CD14-positive monocyte (primary cell): ENCODE data around the gene PARL. TPM values are rescaled to one million over a fixed set of nuclear protein-coding genes. Genes with fewer than 3 reads are reported as not detected.

Source experiments
- DNase-seq, 3 donors: peaks; one replicate each; pipeline ENCODE4 v3.0.0-alpha.2; 2011 to 2022
- H2AFZ ChIP-seq: 2 replicates; pipeline ENCODE4 v1.6.0; 2012; ENCODE audit warnings: mild to moderate bottlenecking, low read depth, low read length, inconsistent platforms; ENCODE audit not compliant: insufficient read depth, poor library complexity, severe bottlenecking
- H3K27ac ChIP-seq, 2 donors: 1 replicate in 1 of 2; 2 replicates in 1 of 2; pipeline ENCODE4 v1.5.1; 2012 to 2013; ENCODE audit warnings: low read length in 2 of 2, control low read depth in 1 of 2, inconsistent platforms in 1 of 2, low read depth in 1 of 2, mild to moderate bottlenecking in 1 of 2
- H3K27me3 ChIP-seq, 2 donors: one replicate each; pipeline versions ENCODE4 v1.6.0 to v1.6.1; 2011 to 2013; ENCODE audit warnings: low read length in 2 of 2; ENCODE audit not compliant: control insufficient read depth in 2 of 2, insufficient read depth in 2 of 2
- H3K36me3 ChIP-seq, 2 donors: replicated peaks in 1 of 2; 1 replicate in 1 of 2; 2 replicates in 1 of 2; pipeline versions ENCODE4 v1.5.1 to v1.6.1; 2012 to 2013; ENCODE audit warnings: low read length in 2 of 2, control low read depth in 1 of 2, inconsistent platforms in 1 of 2, mild to moderate bottlenecking in 1 of 2; ENCODE audit not compliant: insufficient read depth in 2 of 2, control insufficient read depth in 1 of 2
- H3K4me1 ChIP-seq, 2 donors: 1 replicate in 1 of 2; 2 replicates in 1 of 2; pipeline versions ENCODE4 v1.5.1 to v1.6.1; 2012 to 2013; ENCODE audit warnings: low read length in 2 of 2, control low read depth in 1 of 2, inconsistent platforms in 1 of 2, mild to moderate bottlenecking in 1 of 2, moderate library complexity in 1 of 2; ENCODE audit not compliant: insufficient read depth in 2 of 2, control insufficient read depth in 1 of 2
- H3K4me2 ChIP-seq: replicated peaks from 2 replicates; pipeline ENCODE3; 2012; ENCODE audit warnings: low read length, moderate library complexity, mild to moderate bottlenecking; ENCODE audit not compliant: poor library complexity, severe bottlenecking; ENCODE audit errors: extremely low read depth
- H3K4me3 ChIP-seq, 3 experiments: fragments of 200-600 bp in 1 of 3; sonication (generic) in 1 of 3; replicated peaks in 1 of 3; 1 replicate in 2 of 3; 2 replicates in 1 of 3; pipeline ENCODE4 v1.5.1; 2011 to 2013; ENCODE audit warnings: low read length in 3 of 3, mild to moderate bottlenecking in 3 of 3, control low read depth in 2 of 3, low read depth in 2 of 3, inconsistent platforms in 1 of 3, moderate library complexity in 1 of 3
- H3K79me2 ChIP-seq: 2 replicates; pipeline ENCODE4 v1.6.0; 2012; ENCODE audit warnings: mild to moderate bottlenecking, control low read depth, inconsistent platforms, low read length, moderate library complexity; ENCODE audit not compliant: insufficient read depth
- H3K9ac ChIP-seq: 2 replicates; pipeline ENCODE4 v1.6.0; 2017; ENCODE audit warnings: low read length, mild to moderate bottlenecking; ENCODE audit not compliant: insufficient read depth, poor library complexity, severe bottlenecking
- H3K9me3 ChIP-seq, 2 donors: replicated peaks in 1 of 2; 1 replicate in 1 of 2; 2 replicates in 1 of 2; pipeline versions ENCODE4 v1.5.1 to v1.6.1; 2012 to 2013; ENCODE audit warnings: low read length in 2 of 2, control low read depth in 1 of 2; ENCODE audit not compliant: control insufficient read depth in 1 of 2, insufficient read depth in 1 of 2
- H4K20me1 ChIP-seq: 2 replicates; pipeline ENCODE4 v1.6.0; 2012; ENCODE audit warnings: mild to moderate bottlenecking, low read length, control low read depth, moderate library complexity; ENCODE audit not compliant: insufficient read depth
- H3K27ac Mint-ChIP-seq, 7 donors: one replicate each; pipeline ENCODE4 v1.8.0; 2020; ENCODE audit warnings: mild to moderate bottlenecking in 7 of 7, mixed read lengths in 7 of 7, moderate library complexity in 6 of 7, inconsistent platforms in 2 of 7
- H3K27me3 Mint-ChIP-seq, 3 donors: one replicate each; pipeline ENCODE4 v1.8.0; 2021 to 2022; ENCODE audit warnings: low read depth in 3 of 3, mild to moderate bottlenecking in 3 of 3, mixed read lengths in 3 of 3, moderate library complexity in 3 of 3, inconsistent platforms in 1 of 3
- H3K36me3 Mint-ChIP-seq, 2 donors: one replicate each; pipeline ENCODE4 v1.8.0; 2020; ENCODE audit warnings: mixed read lengths in 2 of 2, inconsistent platforms in 1 of 2, mild to moderate bottlenecking in 1 of 2
- H3K4me1 Mint-ChIP-seq: one replicate; pipeline ENCODE4 v1.8.0; 2020; ENCODE audit warnings: mild to moderate bottlenecking, mixed read lengths
- H3K4me3 Mint-ChIP-seq, 2 donors: one replicate each; pipeline ENCODE4 v1.8.0; 2020; ENCODE audit warnings: mild to moderate bottlenecking in 2 of 2, mixed read lengths in 2 of 2, moderate library complexity in 1 of 2
- H3K9me3 Mint-ChIP-seq, 7 donors: one replicate each; pipeline ENCODE4 v1.8.0; 2020 to 2022; ENCODE audit warnings: mixed read lengths in 7 of 7, mild to moderate bottlenecking in 6 of 7, moderate library complexity in 6 of 7, inconsistent platforms in 2 of 7
- WGBS: methylation state at CpG from one replicate; pipeline ENCODE4 v1.1.5; 2013; ENCODE audit warnings: missing lambda C conversion rate; ENCODE audit not compliant: insufficient coverage; 5-methylcytosine and 5-hydroxymethylcytosine counted together
- intact Hi-C, 2 donors: fragments of 100-400 bp; cut with micrococcal nuclease; formaldehyde crosslinking; loops; one replicate each; pipeline versions ENCODE4 v1.15.0 to v1.15.1; 2023
- polyA minus RNA-seq: library from RNA; depleted of rRNA, polyadenylated mRNA; stranded (reverse); fragments of >200 nt; gene quantifications from 2 replicates; pipeline ENCODE4 v1.2.3, GENCODE V29; 2012
- polyA plus RNA-seq, 3 donors: library from polyadenylated mRNA; depleted of rRNA in 1 of 3; unstranded in 2 of 3; stranded (reverse) in 1 of 3; fragments of 300-500 nt in 2 of 3; fragments of >200 nt in 1 of 3; fragmentation: Illumina TruSeq in 2 of 3; gene quantifications; 1 replicate in 2 of 3; 2 replicates in 1 of 3; pipeline ENCODE4 v1.2.3, GENCODE V29; 2012 to 2021
- total RNA-seq, 12 experiments: library from RNA in 1 of 12; stranded (reverse) in 1 of 12; fragments of 120-200 nt in 1 of 12; gene quantifications; one replicate each; pipeline ENCODE4 v1.2.4 and lab custom pipeline; 2013 to 2026; ENCODE audit warnings: mixed read lengths in 6 of 12, inconsistent platforms in 1 of 12
- TF ChIP-seq, protein P1 (sequence below): fragments of 200-600 bp; IDR thresholded peaks from one replicate; pipeline ENCODE4 v1.8.0; 2022; ENCODE audit warnings: antibody characterized with exemption, mild to moderate bottlenecking

The PARL gene, protein sequence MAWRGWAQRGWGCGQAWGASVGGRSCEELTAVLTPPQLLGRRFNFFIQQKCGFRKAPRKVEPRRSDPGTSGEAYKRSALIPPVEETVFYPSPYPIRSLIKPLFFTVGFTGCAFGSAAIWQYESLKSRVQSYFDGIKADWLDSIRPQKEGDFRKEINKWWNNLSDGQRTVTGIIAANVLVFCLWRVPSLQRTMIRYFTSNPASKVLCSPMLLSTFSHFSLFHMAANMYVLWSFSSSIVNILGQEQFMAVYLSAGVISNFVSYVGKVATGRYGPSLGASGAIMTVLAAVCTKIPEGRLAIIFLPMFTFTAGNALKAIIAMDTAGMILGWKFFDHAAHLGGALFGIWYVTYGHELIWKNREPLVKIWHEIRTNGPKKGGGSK
- total RNA-seq (2013) = 97.4 TPM
- polyA plus RNA-seq = 100 to 1,000 TPM in 2 of 3 donors, 10 to 100 TPM in 1; 65.6 to 196 (median 155) TPM
- 19.7 and 31.6 TPM in 2 replicates for polyA minus RNA-seq
- 1.3 to 6.1 (median 3.6) reads per million in 11 experiments for total RNA-seq (lab: John Stamatoyannopoulos, UW)

DNA sequence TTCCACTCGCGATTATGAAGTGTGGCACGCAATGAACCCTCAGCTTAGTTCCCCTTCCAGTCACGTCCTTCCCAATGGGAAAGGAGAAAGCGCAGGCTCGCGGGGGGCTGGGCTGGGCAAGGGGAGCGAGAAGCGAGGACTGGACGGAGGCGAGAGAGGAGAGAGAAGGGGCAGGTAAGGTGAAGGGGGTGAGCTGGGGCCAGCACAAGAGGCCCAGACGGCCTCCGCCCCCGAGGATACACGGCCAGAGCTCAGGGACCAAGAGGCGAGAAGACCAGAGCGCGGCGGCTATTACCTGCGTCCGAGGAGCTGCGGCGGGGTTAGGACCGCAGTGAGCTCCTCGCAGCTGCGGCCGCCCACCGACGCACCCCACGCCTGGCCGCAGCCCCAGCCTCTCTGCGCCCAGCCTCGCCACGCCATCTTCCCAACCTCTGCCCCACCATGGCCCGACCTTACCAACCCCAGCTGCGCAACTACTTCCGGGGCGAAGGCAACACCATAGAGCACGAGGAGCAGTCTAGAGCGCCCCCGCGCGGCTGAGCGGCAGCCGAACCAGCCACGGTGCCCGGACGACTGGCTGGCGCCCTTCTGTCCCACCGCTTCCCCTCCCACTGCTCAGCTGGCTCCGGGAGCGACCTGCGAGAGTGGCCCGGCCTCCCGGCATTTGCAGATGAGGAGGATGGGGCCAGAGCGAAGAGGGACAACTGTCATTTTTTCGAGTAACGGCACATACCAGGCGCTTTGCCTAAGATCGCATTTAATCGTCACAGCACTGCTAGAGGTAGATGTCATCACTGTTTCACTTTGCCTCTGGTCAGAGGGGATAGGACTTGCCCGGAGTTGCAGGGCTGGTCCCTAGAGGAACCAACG lies at the start of gene PARL:
PARL (minus strand) TSS at position 454 of the 870 bp plus-strand sequence; CDS start at position 420, 34 bp downstream.
- Histone ChIP-seq H3K4me3 (peak within 1 kb of the TSS; percentile 56 to 92 (median 86)), H4K20me1 (peaks cover 27% of the 10 kb centered on the region), H3K4me1 (peaks cover 36 to 51% of the 10 kb centered on the region in 2 donors), H3K36me3 (no peaks in the 10 kb centered on the region), H3K27ac (peak within 1 kb of the TSS; percentile 77 to 90), H3K79me2 (peaks cover 50% of the 10 kb centered on the region), H3K9ac (peak within 1 kb of the TSS; percentile 84), H3K4me2 (peak within 1 kb of the TSS; percentile 92), H3K27me3 (no peaks in the 10 kb centered on the region), H3K9me3 (no peaks in the 10 kb centered on the region), H2AFZ (peak within 1 kb of the TSS; percentile 98)
- Mint-ChIP-seq H3K9me3 (no peaks in the 10 kb centered on the region), H3K27ac (peak within 1 kb of the TSS; percentile 86 to 96 (median 93)), H3K27me3 (peaks cover 0 to 4% (median 2%) of the 10 kb centered on the region in 3 donors), H3K36me3 (peaks cover 0 to 1% of the 10 kb centered on the region in 2 donors), H3K4me3 (peak within 1 kb of the TSS; percentile 93 to 98), H3K4me1 (peaks cover 41% of the 10 kb centered on the region)
- DNase-seq = peak; percentile 92 to 95 (median 93)
- intact Hi-C loops = loop anchor here in 1 of 2 donors (5.0 to 10.0 kb wide), 2 partner anchors 57 to 420 kb away; partner anchors contain the start of gene MAP6D1
- WGBS = 0% methylated on average over 61 of the region's 63 CpGs
- TF ChIP-seq, protein P1, sequence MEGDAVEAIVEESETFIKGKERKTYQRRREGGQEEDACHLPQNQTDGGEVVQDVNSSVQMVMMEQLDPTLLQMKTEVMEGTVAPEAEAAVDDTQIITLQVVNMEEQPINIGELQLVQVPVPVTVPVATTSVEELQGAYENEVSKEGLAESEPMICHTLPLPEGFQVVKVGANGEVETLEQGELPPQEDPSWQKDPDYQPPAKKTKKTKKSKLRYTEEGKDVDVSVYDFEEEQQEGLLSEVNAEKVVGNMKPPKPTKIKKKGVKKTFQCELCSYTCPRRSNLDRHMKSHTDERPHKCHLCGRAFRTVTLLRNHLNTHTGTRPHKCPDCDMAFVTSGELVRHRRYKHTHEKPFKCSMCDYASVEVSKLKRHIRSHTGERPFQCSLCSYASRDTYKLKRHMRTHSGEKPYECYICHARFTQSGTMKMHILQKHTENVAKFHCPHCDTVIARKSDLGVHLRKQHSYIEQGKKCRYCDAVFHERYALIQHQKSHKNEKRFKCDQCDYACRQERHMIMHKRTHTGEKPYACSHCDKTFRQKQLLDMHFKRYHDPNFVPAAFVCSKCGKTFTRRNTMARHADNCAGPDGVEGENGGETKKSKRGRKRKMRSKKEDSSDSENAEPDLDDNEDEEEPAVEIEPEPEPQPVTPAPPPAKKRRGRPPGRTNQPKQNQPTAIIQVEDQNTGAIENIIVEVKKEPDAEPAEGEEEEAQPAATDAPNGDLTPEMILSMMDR = peak; percentile 92

DNA sequence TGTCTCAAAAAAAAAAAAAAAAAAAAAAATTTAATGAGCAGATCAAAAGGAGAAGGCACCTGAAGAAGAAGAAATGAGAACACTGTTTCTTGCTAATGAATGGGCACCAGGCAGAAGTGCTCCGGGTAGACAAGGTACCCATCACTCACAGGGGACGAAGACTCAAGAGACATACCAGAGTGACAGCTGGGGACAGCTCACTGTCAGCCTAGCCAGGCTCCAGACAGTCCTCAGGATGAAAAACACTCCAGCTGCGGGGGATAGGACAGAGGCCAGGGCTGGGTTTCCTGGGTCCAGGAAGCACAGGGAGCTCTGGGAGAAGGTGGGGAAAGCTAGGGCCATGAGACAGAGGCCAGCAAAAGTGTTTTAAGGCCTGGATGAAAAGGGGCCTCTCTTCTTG lies 48.5 kb upstream of the PARL start:
- Mint-ChIP-seq H3K4me3 (no peak overlapping the region), H3K36me3 (peaks cover 46 to 53% of the 10 kb centered on the region in 2 donors), H3K27me3 (peaks cover 0 to 4% (median 0%) of the 10 kb centered on the region in 3 donors), H3K9me3 (no peaks in the 10 kb centered on the region), H3K4me1 (peaks cover 7% of the 10 kb centered on the region), H3K27ac (no peak overlapping the region)
- no peak overlapping the region for H2AFZ ChIP-seq
- H3K4me2 ChIP-seq = no peak overlapping the region
- no peaks in the 10 kb centered on the region for H3K4me1 ChIP-seq
- H3K79me2 ChIP-seq = no peaks in the 10 kb centered on the region
- H3K36me3 ChIP-seq = peaks cover 8 to 46% of the 10 kb centered on the region in 2 donors
- H4K20me1 ChIP-seq = no peaks in the 10 kb centered on the region
- TF ChIP-seq, protein P1 = no peak
- intact Hi-C loops = no loop called here
- H3K27me3 ChIP-seq = no peaks in the 10 kb centered on the region
- WGBS = no CpG with 5 or more reads among the region's 3 CpGs
- H3K9ac ChIP-seq = no peak overlapping the region
- H3K4me3 ChIP-seq = no peak overlapping the region
- H3K9me3 ChIP-seq = no peaks in the 10 kb centered on the region
- H3K27ac ChIP-seq = no peak overlapping the region
- no peak for DNase-seq
